Sigmoid colon (tissue), 7 donors: ENCODE results near the gene MLPH. TPM values are rescaled to one million over a fixed set of nuclear protein-coding genes. Genes with fewer than 3 reads are reported as not detected.
"Not testable (repeated sequence)": the region's sequence is repeated elsewhere in the genome, so short reads cannot be mapped to it uniquely, and the experiment has no call there.

Source experiments
- DNase-seq: peaks from one replicate; pipeline ENCODE4 v3.0.0-alpha.2; 2019
- H3K27ac ChIP-seq, 4 donors: fragments of 200-600 bp; sonication (generic); one replicate each; pipeline ENCODE4 v1.5.1; 2016 to 2019; ENCODE audit warnings: mild to moderate bottlenecking in 1 of 4
- H3K27me3 ChIP-seq, 3 donors: fragments of 200-600 bp; sonication (generic); one replicate each; pipeline ENCODE4 v1.5.1; 2019; ENCODE audit warnings: mild to moderate bottlenecking in 1 of 3
- H3K36me3 ChIP-seq, 4 donors: fragments of 200-600 bp; sonication (generic); one replicate each; pipeline ENCODE4 v1.5.1; 2016 to 2019
- H3K4me1 ChIP-seq, 4 donors: fragments of 200-600 bp; sonication (generic); one replicate each; pipeline ENCODE4 v1.5.1; 2017 to 2019
- H3K4me3 ChIP-seq, 4 donors: fragments of 200-600 bp; sonication (generic); one replicate each; pipeline ENCODE4 v1.5.1; 2017 to 2019; ENCODE audit warnings: mild to moderate bottlenecking in 2 of 4, moderate library complexity in 1 of 4
- H3K9me3 ChIP-seq, 4 donors: fragments of 200-600 bp in 3 of 4; sonication (generic) in 3 of 4; one replicate each; pipeline versions ENCODE4 v1.5.1 to v1.6.1; 2013 to 2019
- CTCF ChIP-seq, 4 experiments: fragments of 450-650 bp in 3 of 4; fragments of 200-600 bp in 1 of 4; IDR thresholded peaks; one replicate each; pipeline ENCODE4 v1.5.1; 2016 to 2019; ENCODE audit warnings: antibody characterized with exemption in 4 of 4, mild to moderate bottlenecking in 3 of 4, moderate library complexity in 2 of 4
- EP300 ChIP-seq, 4 donors: sonication (generic); formaldehyde crosslinking; IDR thresholded peaks; one replicate each; pipeline ENCODE4 v1.6.1; 2017; ENCODE audit warnings: antibody characterized with exemption in 4 of 4
- POLR2A ChIP-seq, 2 donors: fragments of 450-650 bp; IDR thresholded peaks; one replicate each; pipeline ENCODE4 v1.6.1; 2016; ENCODE audit warnings: antibody characterized with exemption in 2 of 2, mild to moderate bottlenecking in 2 of 2, moderate library complexity in 2 of 2
- POLR2AphosphoS5 ChIP-seq, 4 donors: sonication (generic); formaldehyde crosslinking; IDR thresholded peaks; one replicate each; pipeline ENCODE4 v1.6.1; 2017; ENCODE audit warnings: antibody characterized with exemption in 4 of 4
- WGBS, 2 donors: extraction: QIAGEN DNeasy Blood & Tissue Kit; methylation state at CpG; one replicate each; pipeline ENCODE4 v1.1.7; 2013; 5-methylcytosine and 5-hydroxymethylcytosine counted together
- intact Hi-C: fragments of 100-400 bp; cut with DNase I; formaldehyde crosslinking; loops from one replicate; pipeline ENCODE4 v1.15.1; 2023
- polyA plus RNA-seq, 3 donors: library from polyadenylated mRNA; stranded (reverse); fragments of 200-250 nt; gene quantifications; one replicate each; pipeline ENCODE4 v1.2.3, GENCODE V29; 2013
- total RNA-seq, 4 donors: library from RNA; depleted of rRNA; stranded (reverse); fragments of >200 nt; gene quantifications; one replicate each; pipeline ENCODE4 v1.1.0, GENCODE V29; 2016
- donor health status: healthy with polysubstance abuse.
- donor health status: Bipolar disorder and iron deficiency.
- donor health status: healthy.

MLPH gene
- total and polyA plus RNA-seq, 7 donors, result 1.8 to 79.3 (median 21.9) TPM

DNA sequence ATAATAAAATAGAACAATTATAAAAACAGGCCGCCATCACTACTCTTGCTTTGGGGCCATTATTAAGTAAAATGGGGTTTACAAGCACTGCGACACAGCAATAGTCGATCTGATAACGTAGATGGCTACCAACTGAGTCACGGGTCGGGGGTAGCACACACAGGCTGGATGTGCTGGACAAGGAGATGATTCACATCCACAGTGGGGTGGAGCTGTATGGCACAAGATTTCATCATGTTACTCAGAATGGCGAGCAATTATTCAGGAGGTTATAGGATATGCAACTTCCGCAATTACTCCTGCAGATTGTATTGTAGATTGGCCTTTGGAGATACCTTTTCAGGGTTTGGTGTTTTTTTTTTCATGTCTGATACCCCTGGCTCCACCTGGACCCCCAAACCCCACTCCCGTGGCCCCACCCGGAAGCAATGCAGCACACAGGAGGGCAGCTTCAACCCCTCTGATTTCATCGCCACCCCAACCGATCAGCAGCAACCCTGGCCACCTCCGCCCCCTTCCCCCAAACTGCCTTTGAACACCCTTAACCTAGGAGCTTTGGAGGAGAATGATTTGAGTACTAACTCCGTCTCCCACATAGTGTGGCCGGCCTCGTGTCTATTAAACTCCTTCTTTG lies 21.4 kb upstream of the MLPH start:
- Histone ChIP-seq H3K36me3 (no peaks in the 10 kb centered on the region), H3K9me3 (no peaks in the 10 kb centered on the region), H3K4me1 (peaks cover 0 to 4% (median 0%) of the 10 kb centered on the region in 4 donors), H3K27me3 (no peaks in the 10 kb centered on the region), H3K4me3 (no peak overlapping the region), H3K27ac (peak overlapping the region in 1 of 4 donors; percentile 28)
- intact Hi-C loops, result no loop called here
- TF ChIP-seq POLR2A (IDR thresholded peaks at IDR 0.05) (no peak), EP300 (IDR thresholded peaks at IDR 0.05) (no peak), POLR2AphosphoS5 (IDR thresholded peaks at IDR 0.05) (no peak), CTCF (IDR thresholded peaks at IDR 0.05) (no peak)
- no peak for DNase-seq
- 88 to 93% methylated on average over 16 of the region's 16 CpGs for WGBS, 2 donors

GRCh38 chr2:237466211-237466610 lies 20.8 kb upstream of the MLPH start:
- Histone ChIP-seq H3K4me3 (no peak overlapping the region), H3K36me3 (no peaks in the 10 kb centered on the region), H3K27me3 (no peaks in the 10 kb centered on the region), H3K4me1 (peaks cover 0 to 4% (median 0%) of the 10 kb centered on the region in 4 donors), H3K27ac (peak overlapping the region in 1 of 4 donors; percentile 28), H3K9me3 (no peaks in the 10 kb centered on the region)
- TF ChIP-seq POLR2A (IDR thresholded peaks at IDR 0.05) (no peak), POLR2AphosphoS5 (IDR thresholded peaks at IDR 0.05) (no peak), CTCF (IDR thresholded peaks at IDR 0.05) (no peak), EP300 (IDR thresholded peaks at IDR 0.05) (no peak)
- WGBS, 2 donors, result 61 to 72% methylated on average over 6 of the region's 6 CpGs
- DNase-seq, result no peak
- intact Hi-C loops, result no loop called here

- Histone ChIP-seq H3K27ac (no peak overlapping the region), H3K4me3 (no peak overlapping the region), H3K9me3 (no peaks in the 10 kb centered on the region), H3K36me3 (no peaks in the 10 kb centered on the region), H3K27me3 (no peaks in the 10 kb centered on the region), H3K4me1 (peaks cover 0 to 18% (median 12%) of the 10 kb centered on the region in 4 donors)
- 43 to 77% methylated on average over 5 of the region's 5 CpGs for WGBS, 2 donors
- TF ChIP-seq POLR2AphosphoS5 (IDR thresholded peaks at IDR 0.05), result no peak
- TF ChIP-seq POLR2A (IDR thresholded peaks at IDR 0.05), result no peak
- no peak for TF ChIP-seq EP300 (IDR thresholded peaks at IDR 0.05)
- TF ChIP-seq CTCF (IDR thresholded peaks at IDR 0.05), result no peak
- intact Hi-C loops, result no loop called here
- DNase-seq, result no peak
Observed at GRCh38 chr2:237467447-237468179, 19.4 kb upstream of the MLPH start.

GRCh38 chr2:237469410-237469809 lies 17.6 kb upstream of the MLPH start:
- H3K27ac ChIP-seq, intact Hi-C loops, H3K9me3 ChIP-seq, DNase-seq, H3K27me3 ChIP-seq, H3K4me3 ChIP-seq, H3K36me3 ChIP-seq: not testable (repeated sequence)
- peaks cover 0 to 26% (median 14%) of the 10 kb centered on the region in 4 donors for H3K4me1 ChIP-seq
- WGBS, 2 donors, result 76 to 81% methylated on average over 7 of the region's 7 CpGs

DNA sequence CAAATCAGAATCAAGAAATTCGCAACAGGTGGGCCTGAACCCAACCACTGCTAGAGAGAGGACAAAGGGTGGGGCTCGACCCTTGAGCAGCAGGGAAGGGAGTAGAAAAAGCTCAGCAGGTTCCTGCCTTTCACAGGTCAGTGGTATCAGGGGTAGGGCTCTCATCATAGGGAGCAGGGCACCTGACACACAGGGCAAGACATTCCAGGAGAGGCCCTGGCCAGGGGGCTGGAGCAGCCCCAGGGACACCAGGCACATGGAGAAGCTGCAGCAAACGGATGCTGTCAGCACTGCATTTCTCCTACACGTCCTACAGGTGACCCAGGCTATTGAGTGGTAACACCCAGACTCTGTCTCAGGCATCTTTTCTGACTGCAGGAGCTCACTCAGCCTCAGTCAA lies 17.2 kb upstream of the MLPH start:
- Histone ChIP-seq H3K4me1 (peaks cover 0 to 30% (median 16%) of the 10 kb centered on the region in 4 donors), H3K9me3 (no peaks in the 10 kb centered on the region), H3K36me3 (no peaks in the 10 kb centered on the region), H3K27me3 (no peaks in the 10 kb centered on the region), H3K4me3 (no peak overlapping the region), H3K27ac (no peak overlapping the region)
- intact Hi-C loops, result no loop called here
- no peak for DNase-seq
- TF ChIP-seq EP300 (IDR thresholded peaks at IDR 0.05) (no peak), POLR2AphosphoS5 (IDR thresholded peaks at IDR 0.05) (no peak), CTCF (IDR thresholded peaks at IDR 0.05) (no peak), POLR2A (IDR thresholded peaks at IDR 0.05) (no peak)
- 66 to 81% methylated on average over 4 of the region's 4 CpGs for WGBS, 2 donors
